OCI-LY1 (cell line): Measurements from ENCODE around the gene C3orf22.

Experiments used
- H2AFZ ChIP-seq: fragments of 200-600 bp; sonication (generic), shearing (Covaris generic); 2 replicates; pipeline ENCODE4 v1.6.0; 2014; ENCODE audit warnings: antibody characterized with exemption, mild to moderate bottlenecking, low read length
- H3F3A ChIP-seq: fragments of 200-600 bp; sonication (generic), shearing (Covaris generic); 2 replicates; pipeline ENCODE4 v1.6.0; 2014; ENCODE audit warnings: mild to moderate bottlenecking, antibody characterized with exemption, low read length, moderate library complexity; ENCODE audit not compliant: insufficient read depth
- H3K27ac ChIP-seq: fragments of 200-600 bp; sonication (generic); 2 replicates; pipeline ENCODE4 v1.5.1; 2014; ENCODE audit warnings: low read length, mixed run types, mild to moderate bottlenecking, low read depth; ENCODE audit not compliant: poor library complexity, severe bottlenecking
- H3K27me3 ChIP-seq: fragments of 200-600 bp; sonication (generic); 2 replicates; pipeline ENCODE4 v1.6.0; 2014; ENCODE audit warnings: antibody characterized with exemption, mild to moderate bottlenecking, low read length, moderate library complexity; ENCODE audit not compliant: insufficient read depth
- H3K36me3 ChIP-seq: fragments of 200-600 bp; sonication (generic); 2 replicates; pipeline ENCODE4 v1.6.1; 2014; ENCODE audit warnings: mild to moderate bottlenecking, antibody characterized with exemption, low read length, moderate library complexity, mixed read lengths; ENCODE audit not compliant: insufficient read depth
- H3K4me1 ChIP-seq: fragments of 200-600 bp; sonication (generic); 2 replicates; pipeline ENCODE4 v1.5.1; 2014; ENCODE audit warnings: mild to moderate bottlenecking, low read length, moderate library complexity; ENCODE audit not compliant: insufficient read depth, severe bottlenecking
- H3K4me2 ChIP-seq: fragments of 200-600 bp; sonication (generic), shearing (Covaris generic); 2 replicates; pipeline ENCODE4 v1.6.1; 2014; ENCODE audit warnings: low read length
- H3K4me3 ChIP-seq: fragments of 200-600 bp; sonication (generic); 2 replicates; pipeline ENCODE4 v1.5.1; 2014; ENCODE audit warnings: low read length, low read depth, mild to moderate bottlenecking, mixed read lengths; ENCODE audit not compliant: poor library complexity, severe bottlenecking
- H3K79me2 ChIP-seq: fragments of 200-600 bp; shearing (Covaris generic); 2 replicates; pipeline ENCODE4 v1.6.1; 2016; ENCODE audit warnings: mixed run types, low read length, mixed read lengths; ENCODE audit not compliant: insufficient read depth
- H3K9ac ChIP-seq: fragments of 200-600 bp; sonication (generic), shearing (Covaris generic); 2 replicates; pipeline ENCODE4 v1.6.1; 2014; ENCODE audit warnings: mild to moderate bottlenecking, low read length, mixed read lengths
- H3K9me2 ChIP-seq: fragments of 200-600 bp; sonication (generic), shearing (Covaris generic); 2 replicates; pipeline ENCODE4 v1.6.1; 2014; ENCODE audit warnings: low read depth, mild to moderate bottlenecking, low read length, mixed read lengths
- H3K9me3 ChIP-seq: fragments of 200-600 bp; shearing (Covaris generic); 2 replicates; pipeline ENCODE4 v1.6.1; 2014; ENCODE audit warnings: low read length, mixed read lengths
- H4K20me1 ChIP-seq: fragments of 200-600 bp; sonication (generic), shearing (Covaris generic); 2 replicates; pipeline ENCODE4 v1.6.0; 2016; ENCODE audit warnings: mild to moderate bottlenecking, low read length; ENCODE audit not compliant: insufficient read depth
- EZH2 ChIP-seq: fragments of 200-600 bp; sonication (generic), shearing (Covaris generic); IDR thresholded peaks from 2 replicates; pipeline ENCODE4 v1.8.0; 2017; ENCODE audit warnings: borderline replicate concordance, mixed run types, mild to moderate bottlenecking, antibody characterized with exemption, low read length, moderate library complexity, mixed read lengths
- TF ChIP-seq, protein P1 (sequence below): fragments of 200-600 bp; sonication (generic), shearing (Covaris generic); IDR thresholded peaks from 2 replicates; pipeline ENCODE4 v1.5.1; 2017; ENCODE audit warnings: mild to moderate bottlenecking, antibody characterized with exemption, low read length, moderate library complexity, mixed read lengths

The C3orf22 gene

GRCh38 chr3:126540342-126540849, 18.3 kb downstream of the C3orf22 start:
- Histone ChIP-seq H3K27ac (no peak overlapping the region), H3K36me3 (no peaks in the 10 kb centered on the region), H3K4me2 (no peak overlapping the region), H3K27me3 (no peaks in the 10 kb centered on the region), H3K9ac (no peak overlapping the region), H3K4me3 (no peak overlapping the region), H3K79me2 (no peaks in the 10 kb centered on the region), H3K9me2 (no peaks in the 10 kb centered on the region), H3K4me1 (no peaks in the 10 kb centered on the region), H3K9me3 (no peaks in the 10 kb centered on the region), H2AFZ (no peak overlapping the region), H3F3A (no peaks in the 10 kb centered on the region), H4K20me1 (no peaks in the 10 kb centered on the region)
- TF ChIP-seq, protein P1, sequence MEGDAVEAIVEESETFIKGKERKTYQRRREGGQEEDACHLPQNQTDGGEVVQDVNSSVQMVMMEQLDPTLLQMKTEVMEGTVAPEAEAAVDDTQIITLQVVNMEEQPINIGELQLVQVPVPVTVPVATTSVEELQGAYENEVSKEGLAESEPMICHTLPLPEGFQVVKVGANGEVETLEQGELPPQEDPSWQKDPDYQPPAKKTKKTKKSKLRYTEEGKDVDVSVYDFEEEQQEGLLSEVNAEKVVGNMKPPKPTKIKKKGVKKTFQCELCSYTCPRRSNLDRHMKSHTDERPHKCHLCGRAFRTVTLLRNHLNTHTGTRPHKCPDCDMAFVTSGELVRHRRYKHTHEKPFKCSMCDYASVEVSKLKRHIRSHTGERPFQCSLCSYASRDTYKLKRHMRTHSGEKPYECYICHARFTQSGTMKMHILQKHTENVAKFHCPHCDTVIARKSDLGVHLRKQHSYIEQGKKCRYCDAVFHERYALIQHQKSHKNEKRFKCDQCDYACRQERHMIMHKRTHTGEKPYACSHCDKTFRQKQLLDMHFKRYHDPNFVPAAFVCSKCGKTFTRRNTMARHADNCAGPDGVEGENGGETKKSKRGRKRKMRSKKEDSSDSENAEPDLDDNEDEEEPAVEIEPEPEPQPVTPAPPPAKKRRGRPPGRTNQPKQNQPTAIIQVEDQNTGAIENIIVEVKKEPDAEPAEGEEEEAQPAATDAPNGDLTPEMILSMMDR: no peak
- TF ChIP-seq EZH2: no peak

DNA sequence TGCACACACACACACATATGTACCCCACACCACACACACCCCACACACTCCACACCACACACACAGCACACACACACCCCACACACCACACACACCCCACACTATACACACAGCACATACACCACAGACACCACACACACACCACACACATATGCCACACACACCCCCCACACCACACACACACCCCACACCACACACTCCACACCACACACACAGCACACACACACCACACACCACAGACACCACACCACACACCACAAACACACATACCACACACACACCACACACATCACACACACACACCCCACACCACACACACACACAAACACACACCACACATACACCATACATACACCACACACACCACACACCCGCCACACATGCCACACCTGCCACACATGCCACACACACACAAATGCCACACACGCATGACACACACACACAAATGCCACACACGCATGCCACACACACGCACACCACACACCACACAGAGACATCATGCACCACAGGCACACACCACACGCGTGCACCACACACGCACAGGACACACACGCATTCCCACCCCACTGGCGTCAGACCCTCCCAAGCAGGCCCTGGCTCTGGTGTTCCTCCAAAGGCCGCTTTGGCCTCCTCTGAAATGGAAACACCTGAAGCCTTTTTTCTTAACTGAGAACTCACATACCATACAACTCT, 19.0 kb downstream of the C3orf22 start:
- no peak overlapping the region for H3K27ac ChIP-seq

DNA sequence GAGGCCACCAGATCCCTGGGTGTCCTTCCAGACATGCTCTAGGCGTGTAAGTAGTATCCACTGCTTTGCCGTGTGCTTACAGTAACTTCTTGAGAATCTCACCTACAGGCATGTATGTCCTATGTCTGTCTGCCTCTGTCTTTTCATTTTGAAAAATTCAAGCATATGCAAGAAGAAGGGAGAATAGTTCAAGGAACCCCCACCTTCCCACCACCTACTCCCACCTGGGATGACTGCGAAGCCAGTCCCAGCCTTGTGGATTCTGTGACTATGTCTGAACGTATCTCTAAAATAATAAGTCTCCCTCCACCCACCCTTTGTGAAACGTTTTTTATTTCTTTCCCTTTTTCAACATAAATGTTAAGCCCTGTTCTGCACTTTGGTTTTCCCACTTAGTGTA, 19.8 kb downstream of the C3orf22 start:
- Histone ChIP-seq H4K20me1 (no peaks in the 10 kb centered on the region), H3K9ac (no peak overlapping the region), H3K79me2 (no peaks in the 10 kb centered on the region), H3K27ac (no peak overlapping the region), H3K36me3 (no peaks in the 10 kb centered on the region), H3K4me3 (no peak overlapping the region), H3K4me2 (no peak overlapping the region), H2AFZ (no peak overlapping the region), H3F3A (no peaks in the 10 kb centered on the region), H3K9me2 (no peaks in the 10 kb centered on the region), H3K9me3 (no peaks in the 10 kb centered on the region), H3K4me1 (no peaks in the 10 kb centered on the region), H3K27me3 (no peaks in the 10 kb centered on the region)
- TF ChIP-seq EZH2: no peak
- TF ChIP-seq, protein P1: no peak

More for the DNA sequence above, 19.0 kb downstream of the C3orf22 start:
- Histone ChIP-seq H3K4me2 (no peak overlapping the region), H3K9ac (no peak overlapping the region), H3K9me3 (no peaks in the 10 kb centered on the region), H2AFZ (no peak overlapping the region), H3K9me2 (no peaks in the 10 kb centered on the region), H3K36me3 (no peaks in the 10 kb centered on the region), H3K79me2 (no peaks in the 10 kb centered on the region), H3F3A (no peaks in the 10 kb centered on the region), H3K27me3 (no peaks in the 10 kb centered on the region), H4K20me1 (no peaks in the 10 kb centered on the region), H3K4me1 (no peaks in the 10 kb centered on the region), H3K4me3 (no peak overlapping the region)
- no peak for TF ChIP-seq EZH2
- TF ChIP-seq, protein P1: no peak
